ENCODE results near the gene AP2M1.

The AP2M1 gene

GRCh38 chr3:184228376-184229137 lies 53.9 kb downstream of the AP2M1 start:
- no peak for DNase-seq (ENCODE audit: low spot score)

- DNase-seq (ENCODE audit: low spot score), result peak; percentile 83
Measured at GRCh38 chr3:184229394-184230080, 54.9 kb downstream of the AP2M1 start, which contains the start of gene VWA5B2. Gene VWA5B2, plus strand, starts transcription at chr3:184229585. Its CDS starts 944 bp downstream, at chr3:184230529.

GRCh38 chr3:184230081-184230602 lies 55.5 kb downstream of the AP2M1 start:
- no peak for DNase-seq (ENCODE audit: low spot score)

- DNase-seq (ENCODE audit: low spot score), result no peak
Measured at GRCh38 chr3:184230603-184231528, 56.2 kb downstream of the AP2M1 start.

GRCh38 chr3:184231671-184232070 lies 57.0 kb downstream of the AP2M1 start:
- no peak for DNase-seq (ENCODE audit: low spot score)

- DNase-seq (ENCODE audit: low spot score), result no peak
Measured at GRCh38 chr3:184233127-184233843, 58.6 kb downstream of the AP2M1 start.

All from RKO (cell line).